T-helper 2 cell (primary cell): ENCODE results near the gene PNKD.

Experiments
- DNase-seq, 5 experiments: peaks; one replicate each; pipeline versions ENCODE4 v3.0.0 to v3.0.0-alpha.2; 2012 to 2022

The PNKD gene

DNA sequence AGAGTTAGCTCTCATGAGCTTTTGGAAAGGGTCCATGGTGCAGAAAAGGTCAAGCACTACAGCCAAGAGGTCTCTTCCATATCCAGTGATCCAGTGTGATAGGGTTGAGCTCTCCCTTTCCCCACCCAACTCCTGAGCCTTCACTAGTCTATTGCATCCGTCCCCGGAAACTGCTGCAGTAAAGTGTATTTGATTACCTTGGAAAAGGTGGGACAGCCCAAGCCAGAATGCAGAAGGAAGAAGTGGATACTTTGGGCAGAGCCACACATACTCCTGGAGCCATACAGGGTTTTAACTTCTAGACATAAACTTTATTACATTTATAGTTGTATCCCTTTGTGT, 3.6 kb downstream of the PNKD start:
- DNase-seq, result no peak

DNA sequence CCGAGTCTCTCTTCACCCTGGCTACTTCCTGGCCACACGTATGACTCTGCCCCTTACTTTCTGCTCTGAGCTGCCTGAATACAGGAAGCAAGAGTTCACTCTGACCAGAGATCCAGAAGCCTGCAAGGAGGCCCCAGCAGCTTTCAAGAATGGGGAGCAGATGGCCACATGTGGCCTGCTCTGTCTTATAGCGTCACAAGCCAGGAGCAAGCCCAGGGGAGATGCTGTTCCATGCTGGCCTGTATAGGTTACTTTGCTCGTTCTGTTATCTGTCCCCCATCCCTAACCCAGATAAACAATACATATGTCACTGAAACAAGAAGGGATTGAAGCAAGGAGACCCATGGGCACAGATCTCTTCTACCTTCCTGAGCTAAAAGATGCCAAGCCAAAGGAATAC, 4.3 kb downstream of the PNKD start:
- DNase-seq, result no peak

DNA sequence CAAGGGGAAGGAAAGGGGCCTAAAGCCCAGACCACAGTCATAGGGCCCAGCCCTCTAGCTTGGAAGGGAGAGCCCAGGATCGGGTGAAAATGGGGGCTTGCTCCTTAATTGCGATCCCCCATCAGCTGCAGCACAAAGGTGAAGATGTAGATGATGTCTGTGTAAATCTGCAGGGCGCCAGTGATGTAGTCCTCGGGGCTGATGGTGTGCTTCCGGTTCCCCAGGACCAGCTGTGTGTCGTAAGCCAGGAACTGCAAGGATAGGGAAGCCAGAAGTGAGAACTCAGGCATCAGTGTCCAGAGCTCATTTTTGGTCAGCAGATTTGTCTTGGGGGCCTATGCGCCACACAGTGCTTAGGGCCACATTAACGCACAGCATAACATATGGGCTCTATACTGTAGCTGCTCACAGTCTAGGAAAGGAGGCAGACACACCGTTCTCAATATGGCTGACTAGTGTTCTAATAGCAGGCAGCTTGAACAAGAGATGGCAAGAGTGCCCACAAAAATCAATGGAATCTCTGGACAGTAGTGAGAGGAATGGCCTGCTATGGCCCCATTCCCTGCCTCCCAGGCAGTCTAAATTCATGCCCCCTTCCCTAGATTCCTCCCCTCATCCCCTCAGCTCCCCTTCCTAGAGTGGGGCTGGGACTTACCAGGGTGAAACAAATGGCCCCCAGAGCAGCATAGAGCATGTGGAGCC, 5.2 kb downstream of the PNKD start:
- DNase-seq, result no peak

DNA sequence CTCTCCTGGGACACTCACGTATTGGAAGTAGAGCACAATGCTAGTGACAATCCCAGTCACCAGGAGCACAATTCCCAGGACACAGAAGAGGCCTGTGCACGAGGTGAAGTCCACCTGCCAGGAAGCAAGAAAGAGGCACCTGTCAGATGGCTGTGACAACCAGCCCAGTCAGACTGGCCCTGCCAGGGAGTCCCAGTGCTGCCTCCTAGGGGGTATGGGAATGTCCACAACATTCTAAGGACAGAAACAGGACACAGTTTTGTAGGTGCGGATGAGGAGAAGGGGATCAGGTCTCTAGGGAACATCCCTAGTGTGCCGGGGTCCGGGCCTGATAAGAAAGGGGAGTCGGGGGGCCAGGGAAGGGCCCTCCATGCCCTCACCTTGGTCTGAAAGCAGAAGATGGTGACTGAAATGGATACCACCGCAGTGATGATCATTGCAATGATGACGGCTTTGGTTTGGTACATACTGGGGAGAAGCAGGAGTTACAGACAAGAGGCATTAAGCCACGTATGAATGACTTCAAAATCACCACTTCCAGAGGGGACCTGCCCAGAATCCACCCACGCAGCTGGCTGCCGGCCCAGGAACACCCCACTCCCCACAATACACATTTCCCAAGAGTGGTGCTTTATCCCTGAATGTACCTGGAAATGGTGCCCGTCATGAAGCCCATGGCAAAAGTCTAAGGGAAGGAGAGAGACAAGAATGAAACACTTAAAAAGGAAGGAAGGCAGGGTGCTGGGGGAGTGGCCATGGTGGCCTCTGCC, 6.9 kb downstream of the PNKD start:
- DNase-seq, result no peak

DNA sequence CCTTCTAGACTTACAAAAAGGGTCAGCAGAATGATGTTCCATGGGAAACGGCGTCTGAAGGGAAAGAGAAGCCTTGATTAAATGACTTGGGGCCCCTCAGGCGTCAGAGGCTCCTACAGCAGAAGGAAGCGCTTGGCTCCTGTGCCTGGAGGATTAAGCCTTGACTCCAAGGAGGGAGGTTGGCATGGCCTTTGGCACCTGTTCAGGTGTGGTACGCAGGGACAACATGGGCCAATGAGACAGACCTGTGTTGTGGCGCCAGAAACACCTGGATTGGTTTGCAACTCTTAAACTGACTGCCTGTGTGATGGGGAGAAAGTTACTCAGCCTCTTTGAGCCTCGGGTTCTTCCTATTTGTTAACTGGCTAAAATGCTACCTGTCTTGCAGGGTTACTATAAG, 7.6 kb downstream of the PNKD start:
- no peak for DNase-seq

DNA sequence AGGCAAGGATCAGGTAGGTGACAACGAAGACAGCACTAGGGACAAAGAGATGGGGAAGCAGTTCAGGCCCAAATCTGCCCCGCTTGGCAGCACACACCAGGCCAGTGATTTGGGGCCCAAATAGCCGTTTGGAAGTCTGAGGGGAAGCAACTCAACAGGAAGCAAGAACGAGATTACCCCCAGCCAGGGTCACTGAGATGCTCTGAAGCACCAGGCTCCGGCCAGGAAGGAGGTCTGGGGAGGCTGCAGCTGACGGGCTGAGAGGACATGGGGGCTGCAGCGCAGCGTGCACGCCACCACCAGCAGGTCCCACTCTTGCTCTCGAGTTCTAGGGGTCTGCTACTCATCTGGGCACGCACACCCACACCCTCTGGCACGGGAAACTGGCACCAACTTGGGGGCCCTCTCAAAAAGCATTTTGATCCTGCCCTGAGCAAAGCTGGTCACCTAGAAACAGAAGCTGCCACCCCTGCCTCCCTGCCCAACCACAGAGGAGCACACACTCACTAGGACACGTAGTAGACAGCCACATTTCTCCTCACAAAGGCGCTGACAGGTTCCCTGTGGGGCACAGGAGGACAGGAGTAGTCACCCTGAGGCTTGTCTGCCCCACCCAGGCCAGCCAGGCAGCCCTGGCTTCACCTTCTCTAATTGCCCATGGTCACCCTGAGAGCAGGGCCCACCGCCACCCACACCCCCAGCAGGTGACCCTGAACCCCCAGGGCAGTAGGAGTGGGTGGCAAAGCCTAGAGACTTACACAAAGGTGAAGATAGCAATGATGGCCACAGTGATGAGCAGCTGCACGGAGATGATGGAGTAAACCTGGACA, 8.4 kb downstream of the PNKD start:
- DNase-seq, result no peak

DNA sequence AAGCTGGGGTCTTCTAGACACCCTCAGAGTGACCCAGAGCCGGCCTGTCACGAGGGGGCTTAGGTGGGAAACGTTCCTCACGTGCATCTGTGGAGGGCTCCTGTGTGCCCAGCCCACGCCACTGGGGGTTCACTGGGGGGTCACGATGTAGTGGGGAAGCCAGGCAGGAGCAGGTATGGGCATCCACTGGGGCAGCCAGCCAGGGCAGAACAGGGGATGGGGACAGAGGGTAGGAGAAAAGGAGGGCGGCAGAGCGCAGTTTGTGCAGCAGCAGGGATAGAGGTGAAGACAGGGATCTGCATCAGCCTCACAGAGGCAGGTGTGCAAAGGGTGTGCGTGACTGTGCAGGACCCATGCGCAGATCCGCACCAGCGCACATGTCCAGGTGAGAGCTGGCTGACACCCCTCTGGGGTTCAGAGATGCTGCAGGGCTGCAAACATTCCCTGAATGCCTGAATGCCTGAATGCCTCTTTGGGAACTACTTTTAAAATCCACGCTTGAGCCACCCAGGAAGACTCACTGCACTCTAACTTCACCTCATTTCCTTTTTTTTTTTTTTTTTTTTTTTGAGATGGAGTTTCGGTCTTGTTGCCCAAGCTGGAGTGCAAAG, 10.0 kb downstream of the PNKD start:
- DNase-seq, result no peak

DNA sequence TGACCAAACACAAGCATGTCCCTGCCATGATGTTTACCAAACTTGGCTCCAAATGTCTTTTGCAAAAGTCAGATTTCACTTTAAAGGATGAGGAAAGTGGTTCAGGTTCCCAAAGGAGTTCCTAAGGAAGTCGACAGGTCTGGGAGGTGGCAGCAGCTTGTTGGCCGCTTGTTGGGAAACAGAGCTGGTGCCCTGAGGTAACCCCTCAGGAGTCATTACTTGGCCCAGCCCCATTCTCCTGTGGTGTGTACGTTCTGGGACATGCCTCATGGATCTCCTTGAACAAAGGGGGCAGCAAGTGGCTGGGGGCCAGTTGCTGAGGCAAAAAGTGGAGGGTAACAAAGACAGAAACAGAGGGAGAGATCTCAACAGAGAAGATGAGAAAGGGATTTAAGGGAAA, 11.1 kb downstream of the PNKD start:
- no peak for DNase-seq

DNA sequence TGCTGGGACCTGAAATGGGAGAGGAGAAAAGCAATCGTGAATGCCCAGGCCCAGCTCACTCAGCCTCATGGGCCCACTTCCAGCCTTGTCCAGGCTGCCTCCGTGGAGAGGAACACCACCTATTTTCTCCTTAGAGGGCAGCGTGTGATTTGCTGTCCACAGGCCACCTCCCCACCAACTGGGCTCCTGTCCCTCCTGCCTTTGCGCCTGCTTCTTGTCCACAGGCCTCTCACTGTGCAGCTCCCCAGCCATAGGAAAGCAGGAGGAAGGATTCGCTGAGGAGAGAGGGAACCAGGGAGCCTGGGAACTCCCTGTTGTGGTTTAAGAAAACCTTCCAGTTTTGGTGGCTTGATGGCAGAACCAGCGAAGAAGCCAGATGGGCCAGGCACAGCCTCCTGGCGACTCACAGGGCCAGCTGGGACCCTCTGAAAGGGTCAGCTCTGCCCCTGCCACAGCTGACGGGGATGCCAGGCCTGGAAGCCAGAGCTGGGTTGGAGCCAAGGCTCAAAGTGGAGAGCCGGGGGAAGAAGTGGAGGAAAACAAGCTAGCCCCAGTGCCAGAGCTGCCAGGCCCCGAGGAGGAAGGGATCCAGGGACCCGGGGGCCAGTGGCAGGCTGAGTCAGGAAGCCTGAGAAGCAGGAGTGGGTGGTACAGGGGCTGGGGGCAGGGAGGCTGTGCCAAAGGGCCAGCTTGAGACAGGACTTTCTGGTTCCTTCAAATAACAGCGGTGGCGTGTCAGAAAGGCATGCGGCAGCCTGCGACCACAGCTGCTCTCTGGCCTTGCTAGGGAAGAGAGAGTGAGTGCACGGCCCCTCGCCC, 12.1 kb downstream of the PNKD start:
- no peak for DNase-seq

DNA sequence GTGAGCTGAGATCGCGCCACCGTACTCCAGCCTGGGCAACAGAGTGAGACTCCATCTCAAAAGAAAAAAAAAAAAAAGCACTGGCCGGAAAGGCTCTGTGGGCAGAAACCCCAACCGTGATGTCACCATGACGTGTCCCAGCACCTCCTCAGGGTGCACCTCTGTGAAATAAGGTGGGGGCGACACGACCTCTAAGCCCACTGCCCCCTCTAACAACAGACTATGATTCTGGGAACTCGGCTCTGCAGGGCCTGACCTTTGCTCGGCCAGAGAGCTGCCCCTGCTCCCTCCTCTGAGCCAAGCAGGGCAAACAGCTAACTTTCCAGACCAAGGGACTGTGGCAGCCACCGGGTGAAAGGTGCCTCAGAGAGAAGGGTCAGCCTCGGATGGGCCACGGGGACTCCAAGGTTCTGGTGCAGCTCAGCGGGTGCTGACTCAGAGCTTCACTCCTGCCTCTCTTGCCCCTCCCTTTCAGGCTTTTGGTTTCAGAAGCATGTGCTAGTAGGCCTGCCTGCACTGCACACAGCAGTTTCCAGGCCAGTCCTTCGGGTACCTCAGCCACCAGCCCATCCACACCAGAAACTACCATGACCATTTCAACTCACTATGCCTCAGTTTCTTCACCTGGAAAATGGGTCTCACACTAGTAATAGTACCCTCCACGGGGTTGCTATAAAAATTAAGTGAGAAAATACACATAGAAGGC, 13.9 kb downstream of the PNKD start:
- DNase-seq, result peak in 4 of 5 experiments; percentile 40 to 84 (median 50)

DNA sequence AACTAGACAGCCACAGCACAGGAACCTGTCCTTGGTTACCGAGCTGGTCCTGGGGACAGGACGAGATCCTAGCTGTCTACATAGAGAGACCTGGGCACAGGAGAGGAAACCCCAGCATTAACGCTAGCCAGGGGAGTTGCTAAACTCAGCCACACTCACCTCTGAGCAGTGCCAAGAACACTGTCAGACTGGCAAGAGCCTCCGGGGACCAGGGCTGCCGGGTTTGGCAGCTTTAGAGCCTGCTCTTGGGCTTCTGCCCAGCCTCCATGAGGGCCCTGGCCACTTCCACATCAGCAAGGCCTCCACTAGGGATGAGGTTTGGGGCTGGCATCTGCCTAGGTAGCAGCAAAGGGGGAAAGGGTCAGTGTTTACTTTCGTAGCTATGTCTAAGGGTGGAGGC, 15.3 kb downstream of the PNKD start:
- peak in 1 of 5 experiments; percentile 18 for DNase-seq

DNA sequence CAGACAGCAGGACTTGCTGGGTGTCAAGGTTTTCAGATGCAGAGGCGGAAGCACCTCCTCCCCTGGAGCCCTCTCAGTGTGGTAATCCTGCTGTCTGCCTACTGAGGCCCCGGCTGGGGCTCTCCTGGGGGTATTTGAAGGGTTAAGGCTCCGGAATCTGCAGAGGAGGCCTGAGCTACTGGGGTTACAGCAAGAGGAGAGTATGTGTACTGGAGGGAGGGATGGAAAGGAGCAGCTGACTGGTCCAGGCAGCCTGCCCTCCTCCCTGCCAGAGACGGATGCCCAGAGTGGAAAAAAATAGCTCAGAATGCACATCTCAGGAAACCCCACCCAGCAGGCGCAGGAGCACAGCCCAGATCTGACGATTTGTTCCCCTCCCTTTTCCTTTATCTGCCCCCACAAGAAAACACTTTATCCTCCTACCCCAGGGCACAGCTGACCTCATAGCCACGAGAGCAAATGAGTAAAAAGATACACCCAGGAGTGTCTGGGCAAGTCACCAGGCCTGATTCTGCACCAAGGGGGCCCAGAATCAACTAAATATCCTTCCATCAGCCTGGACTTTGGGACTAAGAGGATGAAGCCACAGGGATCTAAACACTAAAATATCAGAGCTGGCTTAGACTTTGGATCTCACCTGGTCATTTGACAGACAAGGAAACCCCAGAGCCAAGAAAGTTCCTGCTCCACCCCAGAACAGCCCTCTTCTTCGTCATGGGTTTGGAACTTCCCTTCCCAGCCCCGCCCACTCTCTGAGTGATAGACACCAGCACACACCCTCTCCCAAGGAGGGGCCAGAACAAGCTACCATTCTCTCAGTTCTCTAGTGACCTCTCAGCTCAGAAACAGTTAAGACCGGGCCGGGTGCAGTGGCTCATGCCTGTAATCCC, 16.5 kb downstream of the PNKD start:
- DNase-seq, result peak; percentile 57 to 89 (median 78)

DNA sequence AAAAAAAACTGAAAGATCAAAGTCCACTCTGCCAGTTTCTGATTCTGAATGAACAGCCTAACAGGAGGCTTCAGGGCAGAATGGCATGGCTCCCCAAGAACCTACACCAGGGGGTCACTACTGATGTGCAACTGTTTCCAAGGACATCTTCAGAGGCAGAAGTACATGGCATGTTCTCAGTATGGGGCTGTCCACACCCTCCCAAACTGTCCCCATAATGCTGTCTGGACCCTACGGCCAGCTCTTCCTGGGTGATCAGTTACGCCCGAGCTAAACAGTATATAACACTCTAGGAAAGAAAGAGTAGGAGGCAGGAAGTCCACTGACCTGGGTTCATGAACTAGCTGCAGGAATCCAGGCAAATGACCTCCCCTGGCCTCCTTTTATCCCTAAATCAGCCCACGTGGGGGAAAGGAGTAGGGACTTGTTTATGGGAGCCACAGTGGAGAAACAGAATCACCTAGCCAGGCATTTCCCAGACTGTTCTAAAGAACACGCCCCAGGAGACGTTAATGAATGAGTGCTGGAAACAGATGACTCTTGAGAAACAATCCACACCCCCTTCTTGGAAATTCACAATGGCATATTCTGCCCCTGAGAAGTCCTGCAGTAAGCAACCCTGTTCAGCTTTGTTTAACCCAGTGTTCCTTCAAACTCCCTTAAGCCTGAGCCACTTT, 19.5 kb downstream of the PNKD start:
- no peak for DNase-seq

DNA sequence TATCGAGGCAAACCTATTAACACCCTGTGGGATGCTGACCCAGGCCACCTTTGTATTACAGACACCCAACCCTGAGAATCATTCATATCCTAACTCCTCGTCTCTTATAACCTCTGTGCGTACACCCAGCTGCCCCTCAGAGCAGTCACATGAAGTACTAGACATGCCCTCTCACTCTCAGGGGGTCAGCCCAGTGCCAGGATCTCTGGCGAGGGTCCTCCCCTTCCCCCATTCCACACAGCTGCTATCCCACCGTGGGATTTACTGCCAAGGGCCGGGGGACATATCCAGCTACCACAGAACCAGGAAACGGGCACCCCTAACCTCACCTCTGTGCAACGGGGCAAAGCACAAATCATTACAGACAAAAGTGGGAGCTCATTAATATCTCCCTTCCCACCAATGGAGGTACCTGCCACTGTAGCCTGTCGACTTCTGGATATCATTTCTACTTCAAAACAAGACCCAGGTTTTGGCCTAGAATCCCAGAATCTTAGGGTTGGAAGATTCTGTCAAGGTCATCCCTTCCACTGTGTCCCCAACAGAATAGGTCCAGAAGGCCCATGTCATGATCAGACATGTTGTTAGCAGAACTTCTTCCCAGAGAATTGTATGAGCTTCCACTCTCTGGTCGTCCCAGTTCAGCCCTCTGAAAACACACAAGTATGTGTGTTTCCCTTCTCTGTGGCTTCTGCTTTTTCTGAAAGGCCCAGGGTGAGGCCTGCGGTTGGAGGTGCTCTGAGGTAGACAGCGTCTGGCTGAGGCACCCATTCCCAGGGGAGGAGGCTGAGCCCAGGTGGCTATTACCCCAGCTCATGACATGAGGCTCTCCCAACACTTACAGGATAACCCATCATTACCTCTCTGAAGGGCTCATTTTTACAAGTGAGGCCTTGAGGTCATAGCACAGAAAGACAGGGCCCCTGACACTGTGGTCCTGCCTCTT, 20.3 kb downstream of the PNKD start:
- DNase-seq, result peak in 3 of 5 experiments; percentile 37 to 71 (median 60)

DNA sequence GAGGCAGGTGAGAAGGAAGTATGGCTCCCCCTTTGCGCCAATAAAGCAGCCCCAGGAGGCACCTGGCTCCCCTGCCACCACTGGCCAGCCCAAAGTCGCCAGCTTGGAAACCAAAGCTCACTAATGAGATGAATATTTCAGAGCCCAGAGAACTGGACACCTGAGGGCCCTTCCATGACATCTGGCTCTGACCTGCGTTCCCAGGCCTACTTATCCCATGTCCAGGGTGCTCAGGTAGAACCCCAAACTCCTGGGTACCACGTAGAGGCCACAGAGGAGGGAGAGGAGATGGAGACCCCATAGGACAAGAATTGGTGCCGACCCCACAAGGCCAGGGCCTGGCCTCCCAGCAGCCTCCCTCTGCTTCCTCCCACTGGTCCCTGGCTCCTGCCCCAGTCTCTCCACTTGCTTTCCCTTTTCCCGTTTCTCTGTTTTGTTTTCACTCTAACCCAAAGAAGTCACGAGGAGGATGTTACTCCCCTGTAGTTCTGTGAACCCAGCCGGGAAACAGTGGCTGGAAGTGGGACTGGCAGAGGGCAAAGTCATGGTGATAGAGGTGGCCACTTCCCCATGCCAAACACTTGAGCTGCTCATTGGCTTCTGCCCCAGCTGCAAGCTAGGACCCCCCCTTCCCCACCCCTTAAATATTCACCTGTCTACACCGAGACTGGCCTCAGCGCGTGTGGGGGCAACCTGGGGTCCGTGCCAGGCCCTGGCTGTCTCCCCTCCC, 21.2 kb downstream of the PNKD start:
- DNase-seq, result no peak

DNA sequence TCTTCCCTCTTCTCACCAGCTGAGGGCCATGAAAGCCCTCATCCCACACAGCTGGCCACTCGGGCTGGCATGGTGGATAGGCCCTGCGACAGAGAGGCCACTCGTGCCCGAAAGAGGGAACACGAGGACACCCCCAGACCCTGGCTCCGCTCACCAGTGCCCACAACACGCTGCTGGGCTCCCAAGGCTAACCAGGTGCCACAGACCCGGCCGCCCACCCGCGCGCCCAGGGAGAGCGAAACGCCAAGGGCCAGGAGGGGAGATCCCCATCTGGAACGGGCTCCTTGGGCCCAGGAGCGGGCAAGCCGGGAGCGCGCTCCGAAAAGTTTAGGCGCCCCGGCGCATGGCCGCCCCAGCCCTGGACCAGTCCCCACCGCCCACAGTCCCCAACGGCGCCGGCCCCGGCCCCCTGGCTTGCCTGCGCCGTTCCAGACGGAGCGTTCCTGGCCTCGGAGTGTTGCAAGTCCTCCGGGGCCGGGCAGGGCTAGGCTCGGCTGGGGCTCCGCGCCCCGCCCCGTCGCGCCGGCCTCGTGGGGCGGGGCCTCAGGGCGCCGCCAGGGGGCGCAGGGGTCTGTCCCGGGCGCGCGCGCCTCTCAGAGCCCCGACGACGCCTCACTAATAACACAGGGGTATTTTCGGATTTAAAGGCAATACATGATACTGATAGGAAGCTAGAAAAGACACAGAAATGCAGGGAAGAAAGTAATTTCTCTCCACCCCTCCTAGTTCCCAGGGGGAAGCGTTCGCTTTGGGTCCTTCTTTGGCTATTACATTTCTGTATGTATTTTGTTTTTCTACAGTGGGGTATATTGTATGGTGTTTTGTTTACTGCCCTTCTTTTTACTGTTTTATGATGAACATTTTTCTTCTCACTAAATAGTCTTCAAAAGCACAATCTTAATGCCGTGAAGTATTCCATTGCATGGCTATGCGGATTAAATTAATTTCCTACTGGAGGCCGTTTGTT, 22.0 kb downstream of the PNKD start, which contains the start of gene TMBIM1:
Gene TMBIM1, minus strand, starts transcription at position 456 of the 967 bp plus-strand sequence. CDS start 10,362 bp downstream, outside the sequence.
- DNase-seq, result peak; percentile 63 to 82 (median 72)
